Mesothelial cell of epicardium (in vitro differentiated cells): Measurements from ENCODE around the gene GPR62. TPM values are rescaled to one million over a fixed set of nuclear protein-coding genes. Genes with fewer than 3 reads are reported as not detected.

ENCODE experiments used
- DNase-seq, 2 experiments: peaks; one replicate each; pipeline ENCODE4 v3.0.0; 2021; ENCODE audit warnings: low spot score in 2 of 2; ENCODE audit not compliant: unreplicated experiment in 2 of 2
- H3K27ac Mint-ChIP-seq: 2 replicates; pipeline ENCODE4 v1.8.0; 2021; ENCODE audit warnings: mixed read lengths
- H3K27me3 Mint-ChIP-seq: 2 replicates; pipeline ENCODE4 v1.8.0; 2021; ENCODE audit warnings: low read depth, mixed read lengths
- H3K36me3 Mint-ChIP-seq: 2 replicates; pipeline ENCODE4 v1.8.0; 2021; ENCODE audit warnings: mixed read lengths
- H3K4me1 Mint-ChIP-seq: 2 replicates; pipeline ENCODE4 v1.8.0; 2021; ENCODE audit warnings: mixed read lengths
- H3K4me3 Mint-ChIP-seq: 2 replicates; pipeline ENCODE4 v1.8.0; 2021; ENCODE audit warnings: mild to moderate bottlenecking, moderate library complexity, mixed read lengths
- H3K9me3 Mint-ChIP-seq: 2 replicates; pipeline ENCODE4 v1.8.0; 2021; ENCODE audit warnings: mixed read lengths
- total RNA-seq: library from RNA; stranded (reverse); gene quantifications from 3 replicates; pipeline ENCODE4 v1.2.1, GENCODE V29; 2021
- TF ChIP-seq, protein P1 (sequence below): fragments of 200-600 bp; sonication (generic); IDR thresholded peaks from one replicate; pipeline ENCODE4 v1.5.0; 2021; ENCODE audit warnings: antibody characterized with exemption; ENCODE audit not compliant: unreplicated experiment

GPR62 gene
- total RNA-seq, 1 donor from 2014 or later = 0.22 TPM

DNA sequence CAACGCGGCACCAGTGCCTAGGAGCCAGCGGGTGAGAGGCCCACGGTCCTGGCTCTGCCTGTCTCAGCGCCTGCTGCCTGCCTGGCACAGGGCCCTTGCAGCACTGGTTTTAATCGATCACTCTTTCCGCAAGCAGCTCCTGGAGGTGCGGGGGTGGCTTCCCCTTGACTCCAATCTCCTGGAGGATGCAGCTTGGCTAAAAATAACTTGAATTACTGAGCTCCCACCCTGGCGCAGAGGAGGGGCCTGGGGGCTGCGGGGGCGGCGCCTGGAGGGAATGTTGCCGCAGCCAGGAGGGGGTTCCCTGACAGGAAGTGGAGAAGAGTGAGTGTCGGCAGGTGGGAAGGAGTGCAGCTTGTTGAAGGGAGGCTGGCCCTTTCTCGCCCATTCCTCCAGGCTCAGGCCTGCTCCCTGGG, 50.4 kb downstream of the GPR62 start:
- TF ChIP-seq, protein P1, sequence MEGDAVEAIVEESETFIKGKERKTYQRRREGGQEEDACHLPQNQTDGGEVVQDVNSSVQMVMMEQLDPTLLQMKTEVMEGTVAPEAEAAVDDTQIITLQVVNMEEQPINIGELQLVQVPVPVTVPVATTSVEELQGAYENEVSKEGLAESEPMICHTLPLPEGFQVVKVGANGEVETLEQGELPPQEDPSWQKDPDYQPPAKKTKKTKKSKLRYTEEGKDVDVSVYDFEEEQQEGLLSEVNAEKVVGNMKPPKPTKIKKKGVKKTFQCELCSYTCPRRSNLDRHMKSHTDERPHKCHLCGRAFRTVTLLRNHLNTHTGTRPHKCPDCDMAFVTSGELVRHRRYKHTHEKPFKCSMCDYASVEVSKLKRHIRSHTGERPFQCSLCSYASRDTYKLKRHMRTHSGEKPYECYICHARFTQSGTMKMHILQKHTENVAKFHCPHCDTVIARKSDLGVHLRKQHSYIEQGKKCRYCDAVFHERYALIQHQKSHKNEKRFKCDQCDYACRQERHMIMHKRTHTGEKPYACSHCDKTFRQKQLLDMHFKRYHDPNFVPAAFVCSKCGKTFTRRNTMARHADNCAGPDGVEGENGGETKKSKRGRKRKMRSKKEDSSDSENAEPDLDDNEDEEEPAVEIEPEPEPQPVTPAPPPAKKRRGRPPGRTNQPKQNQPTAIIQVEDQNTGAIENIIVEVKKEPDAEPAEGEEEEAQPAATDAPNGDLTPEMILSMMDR = no peak
- Mint-ChIP-seq H3K4me3 (peak overlapping the region; percentile 20), H3K4me1 (peaks cover 30% of the 10 kb centered on the region), H3K36me3 (no peaks in the 10 kb centered on the region), H3K27me3 (peaks cover 1% of the 10 kb centered on the region), H3K27ac (peak overlapping the region; percentile 78), H3K9me3 (no peaks in the 10 kb centered on the region)
- DNase-seq = peak; percentile 75 to 90

DNA sequence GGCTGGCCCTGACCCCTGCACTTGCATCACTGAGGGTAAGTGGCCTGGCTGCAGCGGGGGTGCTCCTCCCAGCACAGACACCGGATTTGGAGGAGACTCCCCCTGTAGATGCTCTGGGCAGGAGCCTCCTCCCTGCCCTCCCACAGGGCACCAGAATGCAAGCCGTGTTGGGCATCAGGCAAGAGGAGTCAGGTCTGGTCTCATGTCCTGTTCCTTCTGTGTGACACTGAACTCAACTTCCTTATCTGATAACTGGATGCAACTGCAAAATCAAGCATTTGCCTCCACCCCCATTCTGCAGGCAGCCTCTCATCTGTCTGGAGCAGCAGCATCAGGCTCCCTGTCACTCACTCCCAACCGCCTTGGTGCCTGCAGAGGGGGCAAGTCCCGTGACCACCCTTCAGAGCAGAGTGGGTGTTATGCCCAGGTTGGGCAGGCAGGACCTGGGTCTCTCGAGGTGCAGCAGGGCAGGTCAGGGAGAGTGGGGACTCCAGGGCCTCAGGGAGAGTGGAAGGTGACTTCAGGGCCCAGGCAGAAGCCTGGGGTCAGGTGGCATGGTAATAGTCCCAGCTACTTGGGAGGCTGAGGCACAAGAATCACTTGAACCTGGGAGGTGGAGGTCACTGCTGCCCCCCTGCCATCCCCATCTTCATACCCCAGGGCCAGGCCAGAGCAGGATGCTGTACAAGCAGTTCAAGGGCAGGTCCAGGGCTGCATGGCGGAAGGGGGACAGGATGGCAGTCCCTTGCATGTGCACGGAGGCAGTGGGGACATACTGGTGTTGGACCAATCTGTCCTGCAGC, 51.0 kb downstream of the GPR62 start:
- H3K4me1 Mint-ChIP-seq = peaks cover 30% of the 10 kb centered on the region
- H3K4me3 Mint-ChIP-seq = peak overlapping the region; percentile 20
- DNase-seq = no peak
- H3K27ac Mint-ChIP-seq = peak overlapping the region; percentile 78
- TF ChIP-seq, protein P1 = no peak
- H3K9me3 Mint-ChIP-seq = no peaks in the 10 kb centered on the region
- no peaks in the 10 kb centered on the region for H3K36me3 Mint-ChIP-seq
- peaks cover 1% of the 10 kb centered on the region for H3K27me3 Mint-ChIP-seq

DNA sequence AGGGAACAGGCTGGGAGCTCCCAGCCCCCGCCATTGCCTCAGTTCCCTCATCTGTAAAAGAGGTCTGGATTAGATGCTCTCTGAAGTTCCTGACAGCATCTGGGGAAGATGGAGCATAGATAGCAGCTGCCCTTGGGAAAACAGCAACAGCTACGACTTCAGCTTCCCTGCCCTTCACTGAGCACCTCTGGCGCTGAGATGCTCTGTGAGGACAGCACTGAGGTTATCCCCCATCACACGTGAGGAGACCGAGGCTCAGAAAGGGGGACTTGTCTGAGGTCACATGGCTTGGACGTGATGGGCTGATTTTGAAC, 51.6 kb downstream of the GPR62 start:
- Mint-ChIP-seq H3K27me3 (peaks cover 1% of the 10 kb centered on the region), H3K36me3 (no peaks in the 10 kb centered on the region), H3K4me1 (peaks cover 27% of the 10 kb centered on the region), H3K27ac (no peak overlapping the region), H3K9me3 (no peaks in the 10 kb centered on the region), H3K4me3 (no peak overlapping the region)
- no peak for DNase-seq
- TF ChIP-seq, protein P1 = no peak

Other genes with a start within 250 kb of the GPR62 start
- gene GRM2, start 248.3 kb upstream of the GPR62 start, total RNA-seq = 0.66 to 1.0 TPM (median 0.98 TPM) in 3 replicates
- gene IQCF6, start 176.1 kb upstream of the GPR62 start, total RNA-seq = not detected in 3 replicates
- gene IQCF2, start 93.8 kb upstream of the GPR62 start, total RNA-seq = not detected in 3 replicates
- gene IQCF5, start 79.8 kb upstream of the GPR62 start, total RNA-seq = not detected in 3 replicates
- gene IQCF1, start 52.0 kb upstream of the GPR62 start, total RNA-seq = not detected in 3 replicates
- gene RRP9, start 13.5 kb upstream of the GPR62 start, total RNA-seq = 20.5 to 20.9 TPM (median 20.6 TPM) in 3 replicates
- 11.9 to 13.2 TPM (median 12.0 TPM) in 3 replicates for gene PARP3, start 13.0 kb upstream of the GPR62 start, total RNA-seq
- 58.3 to 62.0 TPM (median 59.8 TPM) in 3 replicates for gene PCBP4, start 12.1 kb downstream of the GPR62 start, total RNA-seq
- 25.9 to 27.2 TPM (median 26.0 TPM) in 3 replicates for gene ABHD14B, start 18.7 kb downstream of the GPR62 start, total RNA-seq
- 13.7 to 15.5 TPM (median 14.8 TPM) in 3 replicates for gene ABHD14A, start 19.7 kb downstream of the GPR62 start, total RNA-seq
- gene ACY1, start 28.2 kb downstream of the GPR62 start, total RNA-seq = 47.8 to 59.0 TPM (median 58.7 TPM) in 3 replicates
- 1,237 to 1,322 TPM (median 1,301 TPM) in 3 replicates for gene RPL29, start 40.5 kb downstream of the GPR62 start, total RNA-seq
- gene DUSP7, start 101.2 kb downstream of the GPR62 start, total RNA-seq = 32.0 to 34.6 TPM (median 32.2 TPM) in 3 replicates
- 7.9 to 9.4 TPM (median 8.7 TPM) in 3 replicates for gene POC1A, start 199.0 kb downstream of the GPR62 start, total RNA-seq
- 32.1 to 34.0 TPM (median 33.2 TPM) in 3 replicates for gene ALAS1, start 242.8 kb downstream of the GPR62 start, total RNA-seq